Umbilical cord (tissue), 2 donors: ENCODE results near the gene RP9. TPM values are rescaled to one million over a fixed set of nuclear protein-coding genes. Genes with fewer than 3 reads are reported as not detected.

Experiments
- DNase-seq: peaks from one replicate; pipeline ENCODE4 v3.0.0-alpha.2; 2015; ENCODE audit warnings: low spot score
- total RNA-seq: library from RNA; depleted of rRNA; stranded (reverse); fragments of >200 nt; gene quantifications from one replicate; pipeline ENCODE4 v1.2.3, GENCODE V29; 2014; ENCODE audit warnings: low replicate concordance; ENCODE audit not compliant: insufficient read depth

RP9 gene
- total RNA-seq, 1 donor from 2014 or later: not detected

GRCh38 chr7:33062782-33063443 is 46.3 kb downstream of the RP9 start:
- peak; percentile 98 for DNase-seq

GRCh38 chr7:33062023-33062781 is 47.0 kb downstream of the RP9 start, which contains the start of gene NT5C3A:
TSS of gene NT5C3A (minus strand) at chr7:33062776. CDS start at chr7:33062705, 71 bp downstream.
- DNase-seq: peak; percentile 43

DNA sequence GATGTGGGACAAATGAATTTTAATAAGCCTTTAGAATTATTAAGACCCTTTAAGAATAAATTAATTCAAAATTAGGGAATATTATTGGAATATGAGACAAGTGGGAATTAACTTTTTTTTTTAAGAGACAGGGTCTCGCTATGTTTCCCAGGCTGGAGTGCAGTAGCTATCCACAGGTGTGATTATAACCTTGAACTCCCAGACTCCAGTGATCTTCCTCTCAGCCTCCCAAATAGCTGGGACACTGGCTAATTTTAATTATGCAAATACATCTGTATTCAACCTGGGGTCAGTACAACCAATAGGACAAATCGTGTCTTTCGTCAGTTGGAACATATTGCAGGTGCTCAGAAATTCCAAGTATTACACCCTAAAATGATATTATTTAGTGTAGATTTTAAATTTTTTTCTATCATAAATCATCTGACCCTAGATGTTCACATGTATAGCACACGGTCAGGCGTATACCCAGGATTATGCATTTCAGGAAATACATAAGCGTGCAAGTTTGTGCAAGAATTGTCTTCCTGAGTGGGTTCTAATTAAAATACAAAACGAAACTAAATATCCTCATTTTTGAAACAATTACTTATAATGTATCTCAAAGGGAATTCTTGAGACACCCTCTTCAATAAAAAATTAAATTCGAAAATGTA is 47.8 kb downstream of the RP9 start:
- DNase-seq: no peak

DNA sequence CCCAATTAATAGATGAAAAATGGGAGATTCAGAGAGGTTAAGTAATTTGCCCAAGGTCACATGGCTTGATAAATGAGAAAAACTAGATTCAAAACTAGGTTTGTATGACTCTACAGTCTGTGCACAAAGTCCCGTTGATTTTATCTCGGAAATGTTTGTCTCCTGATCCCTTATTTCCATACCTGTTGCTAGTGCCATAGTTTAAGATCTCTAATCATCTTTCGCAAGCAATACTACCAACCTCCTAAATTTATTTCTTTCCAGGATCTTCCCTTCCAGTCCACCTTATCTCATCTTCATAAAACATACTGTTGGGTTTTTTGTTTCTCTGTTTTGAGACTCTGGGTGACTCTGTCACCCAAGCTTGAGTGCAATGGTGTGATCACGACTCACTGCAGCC is 49.6 kb downstream of the RP9 start:
- no peak for DNase-seq

DNA sequence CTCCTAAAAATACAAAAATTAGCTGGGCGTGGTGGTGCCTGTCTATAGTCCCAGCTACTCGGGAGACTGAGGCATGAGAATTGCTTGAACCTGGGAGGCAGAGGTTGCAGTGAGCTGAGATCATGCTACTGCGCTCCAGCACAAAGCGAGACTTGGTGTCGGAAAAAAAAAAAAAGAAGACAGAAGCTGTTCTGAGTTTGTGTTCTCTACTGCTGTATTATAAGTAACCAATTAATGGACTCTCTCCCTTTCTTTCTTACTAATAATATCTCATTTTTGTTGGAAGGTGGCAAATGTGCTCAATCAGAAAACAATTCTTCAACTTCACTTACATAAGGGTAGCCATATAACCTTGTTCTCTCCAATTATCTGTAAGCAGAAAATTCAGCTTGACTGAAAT is 54.0 kb downstream of the RP9 start:
- no peak for DNase-seq

- no peak for DNase-seq
These were observed 54.8 kb downstream of the RP9 start for GRCh38 chr7:33054261-33054964.

DNA sequence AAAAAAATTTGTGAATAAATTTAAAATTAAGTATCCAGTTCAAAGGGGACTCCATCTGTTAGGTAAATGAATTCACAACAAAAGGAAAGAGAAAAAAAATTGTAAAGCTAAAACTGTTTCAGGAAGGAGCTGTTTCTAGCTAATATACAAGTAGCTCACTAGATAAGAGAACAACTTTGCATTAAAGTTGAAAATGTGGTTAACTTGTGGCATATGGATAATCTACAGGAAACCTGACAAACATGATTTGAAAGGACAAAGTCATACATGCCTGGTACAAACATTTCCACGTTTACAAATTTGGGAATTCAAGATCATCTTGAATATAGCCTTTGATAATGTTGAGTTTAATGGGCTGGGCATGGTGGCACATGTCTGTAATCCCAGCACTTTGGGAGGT is 55.5 kb downstream of the RP9 start:
- no peak for DNase-seq

- peak; percentile 60 for DNase-seq
These were observed 58.5 kb downstream of the RP9 start for GRCh38 chr7:33050535-33051318.

DNA sequence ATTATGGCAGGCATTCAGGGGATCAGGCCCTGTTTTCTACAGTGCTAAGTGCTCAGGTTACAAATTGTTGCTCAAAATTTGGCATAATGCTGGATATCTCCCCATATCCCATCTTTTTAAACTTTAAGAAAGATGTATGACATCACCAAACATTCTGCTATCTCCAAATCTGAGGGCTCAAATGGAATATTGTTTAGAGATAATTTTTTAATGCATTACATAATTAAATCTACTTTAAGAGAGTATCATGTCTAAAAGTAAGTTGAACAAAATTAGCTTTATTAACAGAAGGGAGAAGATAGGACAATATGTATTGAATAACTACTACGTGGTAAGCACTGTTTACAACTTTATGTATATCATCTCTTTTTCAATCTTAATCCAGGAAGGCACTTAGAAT is 60.5 kb downstream of the RP9 start:
- DNase-seq: no peak

- no peak for DNase-seq
These were observed 60.9 kb downstream of the RP9 start for GRCh38 chr7:33048257-33048656.

DNA sequence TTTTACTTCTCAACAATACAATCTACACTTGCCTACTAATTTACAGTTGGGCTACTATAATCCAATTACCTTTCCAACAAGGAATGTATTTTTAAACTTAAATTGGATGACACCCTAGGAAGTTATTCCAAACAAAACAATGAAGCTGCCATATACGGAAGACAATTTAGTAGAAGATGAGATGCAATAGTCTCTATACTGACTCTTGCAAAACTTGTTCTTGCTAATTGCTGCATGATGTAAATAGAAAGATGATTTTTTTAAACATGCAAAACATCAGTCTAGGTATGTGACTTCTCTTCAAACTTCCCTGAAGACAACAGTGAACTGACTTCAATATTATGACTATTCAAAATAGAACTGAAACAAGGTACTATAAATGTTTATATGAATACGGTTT is 64.2 kb downstream of the RP9 start:
- DNase-seq: no peak

Other genes with a start within 250 kb of the RP9 start
- gene KBTBD2, start 217.6 kb downstream of the RP9 start, total RNA-seq: 74.6 TPM
- gene FKBP9, start 152.0 kb downstream of the RP9 start, total RNA-seq: 209 TPM
- gene NT5C3A, start 46.6 kb downstream of the RP9 start, total RNA-seq: 47.2 TPM
- gene BBS9, start 20.2 kb upstream of the RP9 start, total RNA-seq: 76.1 TPM